H1 (cell line): ENCODE results near the gene C2orf80.
"Not testable (repeated sequence)": the region's sequence is repeated elsewhere in the genome, so short reads cannot be mapped to it uniquely, and the experiment has no call there.

ENCODE experiments used
- CHD7 ChIP-seq: fragments of 300-600 bp; sonication (generic); IDR thresholded peaks from 2 replicates; pipeline ENCODE4 v1.7.1; 2012; ENCODE audit warnings: low read length, moderate library complexity, mild to moderate bottlenecking, inconsistent platforms; ENCODE audit not compliant: insufficient replicate concordance
- SIN3A ChIP-seq, 2 experiments: IDR thresholded peaks in 1 of 2; conservative IDR thresholded peaks in 1 of 2; 2 replicates each; pipeline ENCODE4 v1.6.1; 2011 to 2012; ENCODE audit warnings: low read length in 2 of 2, improper control_type of control experiment in 1 of 2, low read depth in 1 of 2, mild to moderate bottlenecking in 1 of 2

- TF ChIP-seq SIN3A (conservative IDR thresholded peaks at IDR 0.05 in 1 of 2, IDR thresholded peaks at IDR 0.05 in 1 of 2; ENCODE audit: low read depth in 1 of 2, low read length in 2 of 2); CHD7: not testable (repeated sequence)
These were observed 32.0 kb upstream of the C2orf80 start for GRCh38 chr2:208221873-208222272.
